HUES48 (cell line): Measurements from ENCODE around the gene IPO5.

Experiments
- H3K27ac ChIP-seq: one replicate; pipeline ENCODE4 v1.7.0; 2013; ENCODE audit warnings: low read depth, low read length, inconsistent platforms
- H3K27me3 ChIP-seq: 2 replicates; pipeline ENCODE4 v1.6.1; 2013; ENCODE audit warnings: mild to moderate bottlenecking, low read length; ENCODE audit not compliant: control insufficient read depth, insufficient read depth
- H3K36me3 ChIP-seq: 2 replicates; pipeline ENCODE4 v1.6.1; 2013; ENCODE audit warnings: low read length; ENCODE audit not compliant: control insufficient read depth, insufficient read depth
- H3K4me1 ChIP-seq: 2 replicates; pipeline ENCODE4 v1.6.1; 2013; ENCODE audit warnings: mild to moderate bottlenecking, low read length; ENCODE audit not compliant: control insufficient read depth, insufficient read depth
- H3K4me3 ChIP-seq: 2 replicates; pipeline ENCODE4 v1.5.1; 2013; ENCODE audit warnings: mild to moderate bottlenecking, low read depth, low read length
- H3K9ac ChIP-seq: 2 replicates; pipeline ENCODE4 v1.6.1; 2013; ENCODE audit warnings: mild to moderate bottlenecking, low read depth, low read length, moderate library complexity
- H3K9me3 ChIP-seq: 2 replicates; pipeline ENCODE4 v1.6.1; 2013; ENCODE audit warnings: low read length; ENCODE audit not compliant: control insufficient read depth, insufficient read depth

IPO5 gene

DNA sequence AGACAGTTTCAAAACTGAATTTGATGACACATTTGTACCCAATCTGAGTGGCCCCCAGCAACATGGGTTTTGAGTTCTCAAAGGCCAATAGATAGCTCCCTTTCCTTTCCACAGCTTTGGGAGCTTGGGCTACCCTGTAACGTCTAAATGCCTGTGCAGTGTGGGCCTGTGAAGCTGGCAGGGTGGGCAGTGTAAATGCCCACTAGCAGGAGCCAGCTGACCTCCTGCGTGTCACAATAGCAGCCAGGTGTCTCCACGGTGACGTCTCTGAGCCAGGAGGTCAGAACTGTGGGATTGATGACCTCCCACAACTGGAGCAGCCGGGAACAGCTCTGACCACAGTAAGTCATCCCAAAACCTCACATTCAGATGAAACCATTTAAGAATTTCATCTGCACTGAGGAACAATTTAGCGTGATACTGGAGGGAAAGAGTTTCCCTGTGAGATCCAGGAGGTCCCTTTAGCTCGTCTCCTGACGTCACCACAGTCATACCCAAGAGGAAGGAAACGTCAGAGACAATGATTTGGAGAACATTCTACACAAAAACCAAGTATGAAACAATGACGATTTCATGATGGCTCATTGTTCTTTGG, at the start of gene IPO5:
IPO5 (plus strand) TSS at position 300 of the 595 bp plus-strand sequence. CDS start 23,022 bp downstream, outside the sequence.
- no peak within 1 kb of the TSS for H3K9ac ChIP-seq
- H3K36me3 ChIP-seq = no peaks in the 10 kb centered on the region
- H3K9me3 ChIP-seq = no peaks in the 10 kb centered on the region
- H3K27ac ChIP-seq = no peak within 1 kb of the TSS
- H3K4me3 ChIP-seq = no peak within 1 kb of the TSS
- no peaks in the 10 kb centered on the region for H3K4me1 ChIP-seq
- no peaks in the 10 kb centered on the region for H3K27me3 ChIP-seq

DNA sequence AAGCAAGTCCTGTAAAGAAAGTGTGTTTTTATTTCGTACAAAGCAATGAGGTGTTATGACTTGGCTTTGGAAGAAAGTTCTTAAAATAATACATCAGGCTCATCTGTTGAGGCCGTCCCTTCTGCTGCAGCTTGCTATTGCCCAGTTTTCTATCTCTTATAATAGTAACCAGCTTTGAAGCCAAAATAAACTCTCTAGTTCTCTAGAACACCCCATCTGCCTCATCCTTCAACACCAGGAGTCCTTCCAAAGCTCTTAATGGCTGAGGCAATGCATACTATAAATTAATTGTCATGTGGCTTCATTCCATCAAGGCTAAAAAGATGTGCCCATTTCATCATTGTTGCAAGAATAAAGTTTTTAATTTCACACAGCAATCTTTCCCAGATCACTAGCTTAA, 49.4 kb upstream of the IPO5 start:
- no peak overlapping the region for H3K4me3 ChIP-seq
- no peaks in the 10 kb centered on the region for H3K9me3 ChIP-seq
- H3K27me3 ChIP-seq = no peaks in the 10 kb centered on the region
- H3K4me1 ChIP-seq = no peaks in the 10 kb centered on the region
- no peak overlapping the region for H3K9ac ChIP-seq
- no peaks in the 10 kb centered on the region for H3K36me3 ChIP-seq
- H3K27ac ChIP-seq = no peak overlapping the region

- Histone ChIP-seq H3K4me1 (no peaks in the 10 kb centered on the region), H3K36me3 (no peaks in the 10 kb centered on the region), H3K27ac (no peak overlapping the region), H3K9me3 (no peaks in the 10 kb centered on the region), H3K27me3 (no peaks in the 10 kb centered on the region), H3K9ac (no peak overlapping the region), H3K4me3 (no peak overlapping the region)
Observed at GRCh38 chr13:97905517-97905916, 48.0 kb upstream of the IPO5 start.

- H3K9ac ChIP-seq = no peak overlapping the region
- no peak overlapping the region for H3K27ac ChIP-seq
- H3K27me3 ChIP-seq = no peaks in the 10 kb centered on the region; the same call in 1 of the 2 replicates
- no peaks in the 10 kb centered on the region for H3K9me3 ChIP-seq
- H3K4me1 ChIP-seq = no peaks in the 10 kb centered on the region
- H3K36me3 ChIP-seq = no peaks in the 10 kb centered on the region
- H3K4me3 ChIP-seq = no peak overlapping the region
Observed at GRCh38 chr13:97911311-97912138, 42.0 kb upstream of the IPO5 start.

GRCh38 chr13:97912139-97912535, 41.3 kb upstream of the IPO5 start:
- Histone ChIP-seq H3K27me3 (no peaks in the 10 kb centered on the region; the same call in 1 of the 2 replicates), H3K4me3 (no peak overlapping the region), H3K4me1 (no peaks in the 10 kb centered on the region), H3K27ac (no peak overlapping the region), H3K9ac (no peak overlapping the region), H3K36me3 (no peaks in the 10 kb centered on the region), H3K9me3 (no peaks in the 10 kb centered on the region)

DNA sequence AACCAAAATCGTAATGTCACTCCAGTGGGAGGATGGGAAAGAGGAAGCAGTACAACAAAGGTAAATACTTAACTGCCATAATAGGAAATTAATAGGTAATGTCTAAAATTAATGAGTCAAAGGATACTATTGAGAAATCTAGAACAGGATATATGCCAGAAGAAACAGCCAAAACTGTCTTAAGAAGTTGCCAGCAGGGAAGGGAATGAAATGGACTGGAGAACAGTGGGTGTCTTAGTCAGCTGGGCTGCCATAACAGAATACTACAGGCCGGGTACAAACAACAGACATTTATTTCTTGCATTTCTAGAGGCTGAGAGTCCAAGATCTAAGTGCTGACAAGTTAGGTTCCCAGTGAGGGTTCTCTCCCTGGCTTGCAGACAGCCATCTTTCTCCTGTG, 40.3 kb upstream of the IPO5 start:
- no peaks in the 10 kb centered on the region; the same call in 1 of the 2 replicates for H3K27me3 ChIP-seq
- H3K4me3 ChIP-seq = no peak overlapping the region
- no peak overlapping the region for H3K9ac ChIP-seq
- no peak overlapping the region for H3K27ac ChIP-seq
- H3K4me1 ChIP-seq = no peaks in the 10 kb centered on the region
- no peaks in the 10 kb centered on the region for H3K36me3 ChIP-seq
- no peaks in the 10 kb centered on the region for H3K9me3 ChIP-seq

GRCh38 chr13:97914540-97914939, 38.9 kb upstream of the IPO5 start:
- Histone ChIP-seq H3K4me3 (no peak overlapping the region), H3K9ac (no peak overlapping the region), H3K9me3 (no peaks in the 10 kb centered on the region), H3K4me1 (no peaks in the 10 kb centered on the region), H3K27me3 (no peaks in the 10 kb centered on the region; the same call in 1 of the 2 replicates), H3K27ac (no peak overlapping the region), H3K36me3 (no peaks in the 10 kb centered on the region)

GRCh38 chr13:97921176-97921816, 32.2 kb upstream of the IPO5 start:
- Histone ChIP-seq H3K36me3 (no peaks in the 10 kb centered on the region), H3K9me3 (no peaks in the 10 kb centered on the region), H3K4me1 (no peaks in the 10 kb centered on the region), H3K9ac (no peak overlapping the region), H3K4me3 (no peak overlapping the region), H3K27ac (no peak overlapping the region), H3K27me3 (no peaks in the 10 kb centered on the region)

DNA sequence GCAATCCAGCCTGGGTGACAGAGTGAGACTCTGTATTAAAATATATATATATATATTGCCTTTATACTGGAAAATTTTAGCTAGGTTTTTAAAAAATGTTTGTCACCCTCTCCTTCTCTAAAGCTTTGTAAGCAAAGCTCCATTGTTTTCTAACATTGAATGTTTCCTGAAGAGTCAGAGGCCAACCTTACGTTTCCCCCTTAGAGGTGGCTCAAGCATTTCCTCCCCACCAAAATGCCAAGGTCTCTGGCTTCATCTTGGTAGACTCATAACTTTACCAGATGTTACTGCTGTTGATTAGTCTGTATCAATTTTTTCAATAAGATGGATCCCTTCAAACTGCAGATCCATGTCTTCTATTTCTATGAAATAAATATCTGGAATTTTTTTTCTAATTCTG, 25.2 kb upstream of the IPO5 start:
- Histone ChIP-seq H3K27ac (no peak overlapping the region), H3K4me1 (no peaks in the 10 kb centered on the region), H3K9me3 (no peaks in the 10 kb centered on the region), H3K4me3 (no peak overlapping the region), H3K27me3 (no peaks in the 10 kb centered on the region), H3K36me3 (no peaks in the 10 kb centered on the region), H3K9ac (no peak overlapping the region)

DNA sequence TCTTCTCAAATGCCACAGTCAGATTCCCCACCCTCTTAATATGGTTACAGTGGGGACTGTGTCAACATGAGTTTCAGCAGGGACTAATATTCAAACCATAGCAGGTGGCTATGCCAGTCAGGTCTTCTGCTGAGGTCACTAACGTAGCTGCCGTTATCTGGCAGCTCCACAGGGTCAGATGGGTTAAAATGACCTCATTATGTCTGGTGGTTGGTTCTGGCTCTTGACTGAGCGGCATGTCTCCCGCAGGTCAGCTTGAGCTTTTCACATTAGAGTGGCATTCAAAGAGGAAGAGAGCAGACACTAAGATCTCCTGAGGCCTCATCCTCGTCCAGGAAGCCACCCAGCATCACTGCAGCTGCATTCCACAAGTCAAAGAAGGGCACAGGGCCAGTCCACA, 21.4 kb upstream of the IPO5 start:
- Histone ChIP-seq H3K9me3 (no peaks in the 10 kb centered on the region), H3K4me1 (peaks cover 7% of the 10 kb centered on the region; the same call in 1 of the 2 replicates), H3K36me3 (no peaks in the 10 kb centered on the region), H3K9ac (no peak overlapping the region), H3K27me3 (no peaks in the 10 kb centered on the region), H3K4me3 (no peak overlapping the region), H3K27ac (no peak overlapping the region)

DNA sequence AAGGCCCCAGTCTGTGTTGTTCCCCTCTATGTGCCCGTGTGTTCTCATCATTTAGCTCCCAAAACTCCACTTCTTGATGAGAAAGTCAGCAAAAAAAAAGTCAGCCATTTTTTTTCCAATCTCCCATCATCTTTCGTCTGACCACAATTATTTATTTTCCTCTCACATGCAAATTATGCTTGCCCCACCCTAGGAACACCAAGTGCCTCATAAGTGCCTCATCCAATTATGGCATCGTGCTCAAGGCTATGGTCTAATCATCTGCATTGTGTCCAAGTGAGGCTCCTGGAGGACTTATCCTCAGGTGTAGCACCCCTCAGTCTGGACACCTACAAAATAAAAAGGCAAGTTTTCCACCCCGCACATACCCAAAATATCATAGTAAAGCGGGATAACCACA, 20.8 kb upstream of the IPO5 start:
- Histone ChIP-seq H3K36me3 (no peaks in the 10 kb centered on the region), H3K27me3 (no peaks in the 10 kb centered on the region), H3K27ac (no peak overlapping the region), H3K9me3 (no peaks in the 10 kb centered on the region), H3K4me3 (no peak overlapping the region), H3K9ac (no peak overlapping the region), H3K4me1 (peaks cover 7% of the 10 kb centered on the region; the same call in 1 of the 2 replicates)
